Mammary epithelial cell (primary cell): ENCODE results near the gene IARS2.

Source experiments
- EZH2 ChIP-seq: IDR thresholded peaks from 2 replicates; pipeline ENCODE4 v1.6.1; 2012; ENCODE audit warnings: low read length, inconsistent platforms, borderline replicate concordance
- TF ChIP-seq, protein P1 (sequence below), 2 donors: IDR thresholded peaks in 1 of 2; conservative IDR thresholded peaks in 1 of 2; 2 replicates each; pipeline ENCODE4 v1.5.1; 2011 to 2012; ENCODE audit warnings: inconsistent platforms in 2 of 2, low read length in 2 of 2, mild to moderate bottlenecking in 2 of 2, control low read depth in 1 of 2, low read depth in 1 of 2; ENCODE audit not compliant: insufficient read depth in 1 of 2; ENCODE audit errors: extremely low read depth in 1 of 2

- TF ChIP-seq, protein P1, sequence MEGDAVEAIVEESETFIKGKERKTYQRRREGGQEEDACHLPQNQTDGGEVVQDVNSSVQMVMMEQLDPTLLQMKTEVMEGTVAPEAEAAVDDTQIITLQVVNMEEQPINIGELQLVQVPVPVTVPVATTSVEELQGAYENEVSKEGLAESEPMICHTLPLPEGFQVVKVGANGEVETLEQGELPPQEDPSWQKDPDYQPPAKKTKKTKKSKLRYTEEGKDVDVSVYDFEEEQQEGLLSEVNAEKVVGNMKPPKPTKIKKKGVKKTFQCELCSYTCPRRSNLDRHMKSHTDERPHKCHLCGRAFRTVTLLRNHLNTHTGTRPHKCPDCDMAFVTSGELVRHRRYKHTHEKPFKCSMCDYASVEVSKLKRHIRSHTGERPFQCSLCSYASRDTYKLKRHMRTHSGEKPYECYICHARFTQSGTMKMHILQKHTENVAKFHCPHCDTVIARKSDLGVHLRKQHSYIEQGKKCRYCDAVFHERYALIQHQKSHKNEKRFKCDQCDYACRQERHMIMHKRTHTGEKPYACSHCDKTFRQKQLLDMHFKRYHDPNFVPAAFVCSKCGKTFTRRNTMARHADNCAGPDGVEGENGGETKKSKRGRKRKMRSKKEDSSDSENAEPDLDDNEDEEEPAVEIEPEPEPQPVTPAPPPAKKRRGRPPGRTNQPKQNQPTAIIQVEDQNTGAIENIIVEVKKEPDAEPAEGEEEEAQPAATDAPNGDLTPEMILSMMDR (conservative IDR thresholded peaks at IDR 0.05 in 1 of 2, IDR thresholded peaks at IDR 0.05 in 1 of 2; ENCODE audit: extremely low read depth in 1 of 2, insufficient read depth in 1 of 2, low read depth in 1 of 2, low read length in 2 of 2), result no peak
- no peak for TF ChIP-seq EZH2
Measured at GRCh38 chr1:220119043-220119512, 25.1 kb downstream of the IARS2 start.
